Liver (tissue), 3 donors: ENCODE data around the gene SNHG17.

Experiments used
- ATF3 ChIP-seq: IDR thresholded peaks from 2 replicates; pipeline ENCODE4 v1.6.1; 2016; ENCODE audit warnings: antibody characterized with exemption
- EGR1 ChIP-seq, 2 donors: IDR thresholded peaks; 2 replicates each; pipeline ENCODE4 v1.6.1; 2016 to 2018; ENCODE audit warnings: antibody characterized with exemption in 2 of 2, low read depth in 2 of 2
- FOXA1 ChIP-seq: IDR thresholded peaks from 2 replicates; pipeline ENCODE4 v1.6.1; 2016; ENCODE audit warnings: antibody characterized with exemption
- GABPA ChIP-seq, 2 donors: IDR thresholded peaks in 1 of 2; conservative IDR thresholded peaks in 1 of 2; 2 replicates each; pipeline ENCODE4 v1.6.1; 2016; ENCODE audit warnings: antibody characterized with exemption in 2 of 2, mild to moderate bottlenecking in 1 of 2, moderate library complexity in 1 of 2
- JUND ChIP-seq, 2 donors: IDR thresholded peaks; 2 replicates each; pipeline ENCODE4 v1.6.1; 2016; ENCODE audit warnings: antibody characterized with exemption in 2 of 2
- RAD21 ChIP-seq, 2 donors: IDR thresholded peaks; 2 replicates each; pipeline ENCODE4 v1.6.1; 2016; ENCODE audit warnings: antibody characterized with exemption in 2 of 2, mild to moderate bottlenecking in 2 of 2
- REST ChIP-seq: IDR thresholded peaks from 2 replicates; pipeline ENCODE4 v1.6.1; 2016; ENCODE audit warnings: antibody characterized with exemption, mild to moderate bottlenecking
- RXRA ChIP-seq, 2 donors: IDR thresholded peaks; 2 replicates each; pipeline ENCODE4 v1.6.1; 2017 to 2018; ENCODE audit warnings: antibody characterized with exemption in 2 of 2, mild to moderate bottlenecking in 1 of 2
- SP1 ChIP-seq: IDR thresholded peaks from 2 replicates; pipeline ENCODE4 v1.6.1; 2018; ENCODE audit warnings: antibody characterized with exemption, mild to moderate bottlenecking
- TAF1 ChIP-seq: conservative IDR thresholded peaks from 2 replicates; pipeline ENCODE4 v1.6.1; 2016; ENCODE audit warnings: antibody characterized with exemption, mild to moderate bottlenecking
- YY1 ChIP-seq: IDR thresholded peaks from 2 replicates; pipeline ENCODE4 v1.6.1; 2016; ENCODE audit warnings: antibody characterized with exemption, mild to moderate bottlenecking
- ZBTB33 ChIP-seq: IDR thresholded peaks from 2 replicates; pipeline ENCODE4 v1.6.1; 2016; ENCODE audit warnings: antibody characterized with exemption
- TF ChIP-seq, protein P1 (sequence below): fragments of 150-350 bp; IDR thresholded peaks from 2 replicates; pipeline ENCODE4 v1.5.1; 2017; ENCODE audit warnings: improper control_type of control experiment, low read depth, low read length; ENCODE audit not compliant: missing input control
- TF ChIP-seq, protein P2 (sequence below): IDR thresholded peaks from 2 replicates; pipeline ENCODE4 v1.6.1; 2016; ENCODE audit warnings: antibody characterized with exemption
- donor health status: healthy.
- donor health status: healthy.

DNA sequence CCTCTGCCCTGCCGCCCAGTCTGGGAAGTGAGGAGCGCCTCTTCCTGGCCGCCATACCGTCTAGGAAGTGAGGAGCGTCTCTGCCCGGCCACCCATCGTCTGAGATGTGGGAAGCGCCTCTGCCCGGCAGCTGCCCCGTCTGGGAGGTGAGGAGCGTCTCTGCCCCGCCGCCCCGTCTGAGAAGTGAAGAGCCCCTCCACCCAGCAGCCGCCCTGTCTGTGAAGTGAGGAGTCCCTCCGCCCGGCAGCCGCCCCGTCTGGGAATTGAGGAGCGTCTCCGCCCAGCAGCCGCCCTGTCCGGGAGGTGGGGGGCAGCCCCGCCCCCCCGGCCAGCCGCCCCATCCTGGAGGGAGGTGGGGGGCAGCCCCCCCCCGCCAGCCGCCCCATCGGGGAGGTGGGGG, 27.8 kb downstream of the SNHG17 start:
- TF ChIP-seq JUND (IDR thresholded peaks at IDR 0.05) (no peak), TAF1 (no peak), GABPA (IDR thresholded peaks at IDR 0.05 in 1 of 2, conservative IDR thresholded peaks at IDR 0.05 in 1 of 2) (no peak), YY1 (no peak), RXRA (IDR thresholded peaks at IDR 0.05) (no peak), REST (no peak), RAD21 (IDR thresholded peaks at IDR 0.05) (no peak), FOXA1 (no peak), SP1 (no peak), ZBTB33 (no peak), EGR1 (IDR thresholded peaks at IDR 0.05; ENCODE audit: low read depth in 2 of 2) (no peak), ATF3 (no peak)
- TF ChIP-seq, protein P1, sequence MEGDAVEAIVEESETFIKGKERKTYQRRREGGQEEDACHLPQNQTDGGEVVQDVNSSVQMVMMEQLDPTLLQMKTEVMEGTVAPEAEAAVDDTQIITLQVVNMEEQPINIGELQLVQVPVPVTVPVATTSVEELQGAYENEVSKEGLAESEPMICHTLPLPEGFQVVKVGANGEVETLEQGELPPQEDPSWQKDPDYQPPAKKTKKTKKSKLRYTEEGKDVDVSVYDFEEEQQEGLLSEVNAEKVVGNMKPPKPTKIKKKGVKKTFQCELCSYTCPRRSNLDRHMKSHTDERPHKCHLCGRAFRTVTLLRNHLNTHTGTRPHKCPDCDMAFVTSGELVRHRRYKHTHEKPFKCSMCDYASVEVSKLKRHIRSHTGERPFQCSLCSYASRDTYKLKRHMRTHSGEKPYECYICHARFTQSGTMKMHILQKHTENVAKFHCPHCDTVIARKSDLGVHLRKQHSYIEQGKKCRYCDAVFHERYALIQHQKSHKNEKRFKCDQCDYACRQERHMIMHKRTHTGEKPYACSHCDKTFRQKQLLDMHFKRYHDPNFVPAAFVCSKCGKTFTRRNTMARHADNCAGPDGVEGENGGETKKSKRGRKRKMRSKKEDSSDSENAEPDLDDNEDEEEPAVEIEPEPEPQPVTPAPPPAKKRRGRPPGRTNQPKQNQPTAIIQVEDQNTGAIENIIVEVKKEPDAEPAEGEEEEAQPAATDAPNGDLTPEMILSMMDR: no peak
- TF ChIP-seq, protein P2, sequence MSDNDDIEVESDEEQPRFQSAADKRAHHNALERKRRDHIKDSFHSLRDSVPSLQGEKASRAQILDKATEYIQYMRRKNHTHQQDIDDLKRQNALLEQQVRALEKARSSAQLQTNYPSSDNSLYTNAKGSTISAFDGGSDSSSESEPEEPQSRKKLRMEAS: no peak
